ENCODE results near the gene NPIPA1. TPM values are rescaled to one million over a fixed set of nuclear protein-coding genes. Genes with fewer than 3 reads are reported as not detected.

The NPIPA1 gene
- total RNA-seq, 2 donors from 2014 or later: 54.7 to 73.6 TPM

Small RNA genes lying within 50 kb of the gene (microRNA-seq; reads per million reads assigned to microRNA genes)
- gene MIR3180-1 (0 reads per million in 2 donors), gene MIR3670-1 (0 reads per million in 2 donors), gene MIR6511A1 (0 reads per million in 2 donors), gene MIR6770-1 (0 reads per million in 2 donors)

Other genes with a start within 250 kb of the NPIPA1 start
- 10 to 100 TPM; 39.1 to 56.7 TPM for gene PLA2G10, start 243.1 kb upstream of the NPIPA1 start, total RNA-seq
- 1 to 10 TPM in 1 of 2 donors, not detected in 1; 2.5 TPM for gene NPIPA3, start 234.0 kb upstream of the NPIPA1 start, total RNA-seq
- gene NPIPA2, start 194.9 kb upstream of the NPIPA1 start, total RNA-seq: 1 to 10 TPM in 1 of 2 donors, under 1 TPM in 1; 0.28 to 2.8 TPM
- gene NOMO1, start 103.7 kb upstream of the NPIPA1 start, total RNA-seq: 10 to 100 TPM; 82.1 to 85.3 TPM
- 100 to 1,000 TPM; 203 to 244 TPM for gene PDXDC1, start 37.6 kb downstream of the NPIPA1 start, total RNA-seq
- gene NTAN1, start 118.6 kb downstream of the NPIPA1 start, total RNA-seq: 10 to 100 TPM; 27.4 to 36.0 TPM
- gene RRN3, start 156.8 kb downstream of the NPIPA1 start, total RNA-seq: 10 to 100 TPM; 25.7 to 26.9 TPM

Data from left colon (tissue), 2 donors.